Immature natural killer cell (primary cell): ENCODE data around the gene ABL2. TPM values are rescaled to one million over a fixed set of nuclear protein-coding genes. Genes with fewer than 3 reads are reported as not detected.
"Not testable (repeated sequence)": the region's sequence is repeated elsewhere in the genome, so short reads cannot be mapped to it uniquely, and the experiment has no call there.

Experiments
- DNase-seq, 3 donors: peaks; one replicate each; pipeline ENCODE4 v3.0.0; 2022; ENCODE audit warnings: mixed read lengths in 1 of 3
- H3K27ac Mint-ChIP-seq, 6 donors: one replicate each; pipeline ENCODE4 v1.8.0; 2020; ENCODE audit warnings: mixed read lengths in 6 of 6, mild to moderate bottlenecking in 5 of 6, inconsistent platforms in 4 of 6, moderate library complexity in 3 of 6
- H3K27me3 Mint-ChIP-seq, 3 donors: one replicate each; pipeline ENCODE4 v1.8.0; 2020 to 2021; ENCODE audit warnings: low read depth in 3 of 3, mild to moderate bottlenecking in 3 of 3, mixed read lengths in 3 of 3, moderate library complexity in 3 of 3, inconsistent platforms in 1 of 3
- H3K36me3 Mint-ChIP-seq, 3 donors: one replicate each; pipeline ENCODE4 v1.8.0; 2020; ENCODE audit warnings: mixed read lengths in 3 of 3, inconsistent platforms in 2 of 3, mild to moderate bottlenecking in 2 of 3
- H3K4me1 Mint-ChIP-seq, 2 donors: one replicate each; pipeline ENCODE4 v1.8.0; 2020; ENCODE audit warnings: inconsistent platforms in 2 of 2, mild to moderate bottlenecking in 2 of 2, mixed read lengths in 2 of 2, moderate library complexity in 1 of 2
- H3K4me3 Mint-ChIP-seq, 5 donors: one replicate each; pipeline ENCODE4 v1.8.0; 2020; ENCODE audit warnings: mild to moderate bottlenecking in 5 of 5, mixed read lengths in 5 of 5, inconsistent platforms in 3 of 5, moderate library complexity in 3 of 5
- H3K9me3 Mint-ChIP-seq, 6 donors: one replicate each; pipeline ENCODE4 v1.8.0; 2020; ENCODE audit warnings: mild to moderate bottlenecking in 6 of 6, mixed read lengths in 6 of 6, inconsistent platforms in 4 of 6, moderate library complexity in 3 of 6
- polyA plus RNA-seq, 3 donors: library from polyadenylated mRNA; unstranded; fragments of 300-500 nt; fragmentation: Illumina TruSeq; gene quantifications; one replicate each; pipeline ENCODE4 v1.2.3, GENCODE V29; 2021

Gene ABL2
- polyA plus RNA-seq, 3 donors from 2014 or later = 0.36 to 2.1 TPM; not detected in 1

DNA sequence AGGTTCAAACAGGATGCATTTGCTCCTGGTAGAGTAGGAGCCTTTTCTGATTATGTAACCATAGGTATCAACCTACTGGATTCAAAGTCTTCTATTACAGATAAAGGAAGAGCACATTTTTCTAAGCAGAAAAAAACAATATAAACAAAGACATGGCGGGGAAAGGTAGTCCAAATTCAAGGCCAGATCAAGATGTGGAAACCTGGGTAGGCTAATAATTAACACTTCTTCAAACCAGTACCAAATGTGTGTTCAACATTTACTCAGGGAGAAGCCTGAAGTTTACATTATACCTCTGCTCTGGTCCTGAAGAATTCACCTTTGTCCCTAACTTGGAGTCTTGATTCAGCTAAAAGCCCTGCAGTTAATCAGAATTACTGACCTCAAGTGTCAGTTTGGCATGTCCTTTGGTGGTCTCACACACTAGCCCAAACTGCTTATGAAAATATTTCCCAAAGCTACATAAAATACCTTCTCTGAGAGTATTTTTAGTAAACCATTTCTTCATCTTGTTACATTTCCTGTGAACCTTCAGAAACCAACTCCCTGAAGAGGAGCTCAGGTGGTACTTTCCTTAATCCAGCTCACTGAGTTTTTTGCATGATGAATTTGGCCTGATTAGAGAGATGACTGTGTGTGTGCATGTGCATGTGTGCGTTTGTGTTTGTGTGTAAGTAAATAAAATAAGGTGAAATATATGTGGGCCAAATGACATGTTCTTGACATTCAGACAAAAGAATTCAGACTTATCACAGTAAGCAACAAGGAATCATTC, 77.4 kb downstream of the ABL2 start:
- Mint-ChIP-seq H3K27ac (peak overlapping the region in 1 of 6 donors; percentile 43), H3K4me3 (no peak overlapping the region), H3K36me3 (no peaks in the 10 kb centered on the region), H3K4me1 (peaks cover 12 to 24% of the 10 kb centered on the region in 2 donors), H3K27me3 (no peaks in the 10 kb centered on the region), H3K9me3 (no peaks in the 10 kb centered on the region)
- no peak for DNase-seq

DNA sequence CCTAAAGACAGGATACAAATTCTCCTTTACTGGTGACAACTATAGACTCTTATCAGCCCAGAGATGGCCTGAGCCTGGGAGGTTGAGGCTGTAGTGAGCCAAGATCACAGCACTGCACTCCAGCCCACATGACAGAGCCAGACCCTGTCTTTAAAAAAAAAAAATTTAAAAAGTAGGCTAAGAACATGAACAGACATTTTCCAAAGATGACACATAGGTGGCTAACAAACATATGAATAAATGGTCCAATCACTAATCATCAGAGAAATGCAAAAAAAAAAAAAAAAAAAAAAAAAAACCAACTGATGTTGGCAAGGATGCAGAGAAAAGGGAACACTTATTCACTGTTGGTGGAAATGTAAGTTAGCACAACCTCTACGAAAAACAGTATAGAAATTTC, 82.6 kb downstream of the ABL2 start:
- H3K36me3 Mint-ChIP-seq = peaks cover 0 to 3% (median 3%) of the 10 kb centered on the region in 3 donors
- no peak overlapping the region for H3K27ac Mint-ChIP-seq
- no peaks in the 10 kb centered on the region for H3K27me3 Mint-ChIP-seq
- no peaks in the 10 kb centered on the region for H3K9me3 Mint-ChIP-seq
- peaks cover 9 to 19% of the 10 kb centered on the region in 2 donors for H3K4me1 Mint-ChIP-seq
- no peak overlapping the region for H3K4me3 Mint-ChIP-seq
- DNase-seq = no peak

GRCh38 chr1:179146476-179146875, 83.0 kb downstream of the ABL2 start:
- Mint-ChIP-seq H3K36me3 (peaks cover 0 to 3% (median 3%) of the 10 kb centered on the region in 3 donors), H3K4me3 (no peak overlapping the region)

DNA sequence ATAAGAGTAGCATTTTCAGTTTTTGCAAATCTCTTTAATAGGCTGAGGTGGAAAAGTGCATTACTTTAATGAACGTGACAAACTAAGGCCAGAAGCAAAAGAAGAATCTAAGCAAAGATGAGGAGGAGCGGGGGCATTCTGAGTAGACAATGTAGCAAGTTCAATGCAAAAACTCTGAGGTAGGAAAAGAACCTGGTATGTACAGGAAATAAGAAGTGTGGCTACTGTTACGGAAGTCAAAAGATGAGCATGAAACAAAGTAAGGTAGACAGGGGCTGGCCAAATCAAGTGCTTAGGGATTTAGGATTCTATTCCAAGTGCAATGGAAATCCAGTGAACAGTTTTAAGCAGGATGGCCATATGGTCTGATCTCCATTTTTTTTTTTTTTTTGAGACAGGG, 84.0 kb downstream of the ABL2 start:
- Mint-ChIP-seq H3K27ac (no peak overlapping the region), H3K9me3 (no peaks in the 10 kb centered on the region), H3K4me3 (no peak overlapping the region), H3K27me3 (no peaks in the 10 kb centered on the region), H3K4me1 (peaks cover 14 to 25% of the 10 kb centered on the region in 2 donors), H3K36me3 (peaks cover 0 to 3% (median 3%) of the 10 kb centered on the region in 3 donors)
- DNase-seq = no peak

More at GRCh38 chr1:179146476-179146875, 83.0 kb downstream of the ABL2 start:
- H3K27ac Mint-ChIP-seq = no peak overlapping the region
- peaks cover 12 to 20% of the 10 kb centered on the region in 2 donors for H3K4me1 Mint-ChIP-seq
- DNase-seq = no peak
- H3K9me3 Mint-ChIP-seq = no peaks in the 10 kb centered on the region
- H3K27me3 Mint-ChIP-seq = no peaks in the 10 kb centered on the region

GRCh38 chr1:179144626-179145025, 84.9 kb downstream of the ABL2 start:
- no peak for DNase-seq
- no peak overlapping the region for H3K27ac Mint-ChIP-seq
- H3K4me3 Mint-ChIP-seq = no peak overlapping the region
- H3K27me3 Mint-ChIP-seq = no peaks in the 10 kb centered on the region
- H3K9me3 Mint-ChIP-seq = no peaks in the 10 kb centered on the region
- peaks cover 14 to 25% of the 10 kb centered on the region in 2 donors for H3K4me1 Mint-ChIP-seq
- peaks cover 0 to 3% (median 3%) of the 10 kb centered on the region in 3 donors for H3K36me3 Mint-ChIP-seq

GRCh38 chr1:179143322-179143721, 86.2 kb downstream of the ABL2 start:
- no peak overlapping the region for H3K27ac Mint-ChIP-seq
- no peak for DNase-seq
- no peaks in the 10 kb centered on the region for H3K9me3 Mint-ChIP-seq

GRCh38 chr1:179142889-179143299, 86.6 kb downstream of the ABL2 start:
- Mint-ChIP-seq H3K4me3 (peak overlapping the region in 3 of 5 donors; percentile 10 to 28 (median 12)), H3K27me3 (no peaks in the 10 kb centered on the region), H3K4me1 (peaks cover 14 to 25% of the 10 kb centered on the region in 2 donors), H3K27ac (peak overlapping the region in 5 of 6 donors; percentile 5 to 52 (median 36)), H3K36me3 (peaks cover 0 to 3% (median 3%) of the 10 kb centered on the region in 3 donors), H3K9me3 (no peaks in the 10 kb centered on the region)
- no peak for DNase-seq

More at GRCh38 chr1:179143322-179143721, 86.2 kb downstream of the ABL2 start:
- peak overlapping the region in 1 of 5 donors; percentile 10 for H3K4me3 Mint-ChIP-seq
- peaks cover 0 to 3% (median 3%) of the 10 kb centered on the region in 3 donors for H3K36me3 Mint-ChIP-seq
- peaks cover 14 to 25% of the 10 kb centered on the region in 2 donors for H3K4me1 Mint-ChIP-seq
- no peaks in the 10 kb centered on the region for H3K27me3 Mint-ChIP-seq

- H3K27me3 Mint-ChIP-seq = no peaks in the 10 kb centered on the region
- H3K27ac Mint-ChIP-seq = peak overlapping the region in 1 of 6 donors; percentile 20
- H3K36me3 Mint-ChIP-seq = peaks cover 0 to 3% (median 2%) of the 10 kb centered on the region in 3 donors
- H3K4me3 Mint-ChIP-seq = no peak overlapping the region
- H3K9me3 Mint-ChIP-seq = no peaks in the 10 kb centered on the region
- DNase-seq = no peak
- peaks cover 14 to 25% of the 10 kb centered on the region in 2 donors for H3K4me1 Mint-ChIP-seq
Observed at GRCh38 chr1:179141592-179142251, 87.8 kb downstream of the ABL2 start.

DNA sequence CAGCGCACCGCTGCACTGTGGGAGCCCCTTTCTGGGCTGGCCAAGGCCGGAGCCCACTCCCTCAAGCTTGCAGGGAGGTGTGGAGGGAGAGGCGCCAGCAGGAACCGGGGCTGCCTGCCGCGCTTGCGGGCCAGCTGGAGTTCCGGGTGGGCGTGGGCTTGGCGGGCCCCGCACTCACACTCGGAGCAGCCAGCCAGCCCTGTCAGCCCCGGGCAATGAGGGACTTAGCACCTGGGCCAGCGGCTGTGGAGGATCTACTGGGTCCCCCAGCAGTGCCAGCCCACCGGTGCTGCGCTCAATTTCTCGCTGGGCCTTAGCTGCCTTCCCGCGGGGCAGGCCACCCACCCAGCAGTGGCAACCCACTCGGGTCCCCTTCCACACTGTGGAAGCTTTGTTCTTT, 90.7 kb downstream of the ABL2 start:
- H3K4me3 Mint-ChIP-seq, DNase-seq, H3K9me3 Mint-ChIP-seq, H3K36me3 Mint-ChIP-seq, H3K27ac Mint-ChIP-seq, H3K27me3 Mint-ChIP-seq: not testable (repeated sequence)
- peaks cover 14 to 25% of the 10 kb centered on the region in 2 donors for H3K4me1 Mint-ChIP-seq

- Mint-ChIP-seq H3K4me3 (no peak overlapping the region), H3K4me1 (peaks cover 7 to 18% of the 10 kb centered on the region in 2 donors), H3K27ac (no peak overlapping the region), H3K9me3 (no peaks in the 10 kb centered on the region), H3K27me3 (no peaks in the 10 kb centered on the region), H3K36me3 (no peaks in the 10 kb centered on the region)
- no peak for DNase-seq
Observed at GRCh38 chr1:179137617-179138255, 91.7 kb downstream of the ABL2 start.

- H3K4me1 Mint-ChIP-seq, H3K36me3 Mint-ChIP-seq, H3K27me3 Mint-ChIP-seq, H3K4me3 Mint-ChIP-seq, H3K27ac Mint-ChIP-seq, DNase-seq, H3K9me3 Mint-ChIP-seq: not testable (repeated sequence)
Observed at GRCh38 chr1:179135707-179136106, 93.8 kb downstream of the ABL2 start.

DNA sequence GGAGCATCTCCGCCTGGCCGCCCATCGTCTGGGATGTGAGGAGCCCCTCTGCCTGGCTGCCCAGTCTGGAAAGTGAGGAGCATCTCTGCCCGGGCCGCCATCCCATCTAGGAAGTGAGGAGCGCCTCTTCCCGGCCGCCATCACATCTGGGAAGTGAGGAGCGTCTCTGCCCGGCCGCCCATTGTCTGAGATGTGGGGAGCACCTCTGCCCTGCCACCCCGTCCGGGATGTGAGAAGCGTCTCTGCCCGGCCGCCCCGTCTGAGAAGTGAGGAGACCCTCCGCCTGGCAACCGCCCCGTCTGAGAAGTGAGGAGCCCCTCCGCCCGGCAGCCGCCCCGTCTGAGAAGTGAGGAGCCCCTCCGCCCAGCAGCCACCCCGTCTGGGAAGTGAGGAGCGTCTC, 94.3 kb downstream of the ABL2 start:
- not testable (repeated sequence) for H3K27ac Mint-ChIP-seq, H3K4me3 Mint-ChIP-seq, H3K9me3 Mint-ChIP-seq, H3K4me1 Mint-ChIP-seq, H3K36me3 Mint-ChIP-seq, H3K27me3 Mint-ChIP-seq, DNase-seq

DNA sequence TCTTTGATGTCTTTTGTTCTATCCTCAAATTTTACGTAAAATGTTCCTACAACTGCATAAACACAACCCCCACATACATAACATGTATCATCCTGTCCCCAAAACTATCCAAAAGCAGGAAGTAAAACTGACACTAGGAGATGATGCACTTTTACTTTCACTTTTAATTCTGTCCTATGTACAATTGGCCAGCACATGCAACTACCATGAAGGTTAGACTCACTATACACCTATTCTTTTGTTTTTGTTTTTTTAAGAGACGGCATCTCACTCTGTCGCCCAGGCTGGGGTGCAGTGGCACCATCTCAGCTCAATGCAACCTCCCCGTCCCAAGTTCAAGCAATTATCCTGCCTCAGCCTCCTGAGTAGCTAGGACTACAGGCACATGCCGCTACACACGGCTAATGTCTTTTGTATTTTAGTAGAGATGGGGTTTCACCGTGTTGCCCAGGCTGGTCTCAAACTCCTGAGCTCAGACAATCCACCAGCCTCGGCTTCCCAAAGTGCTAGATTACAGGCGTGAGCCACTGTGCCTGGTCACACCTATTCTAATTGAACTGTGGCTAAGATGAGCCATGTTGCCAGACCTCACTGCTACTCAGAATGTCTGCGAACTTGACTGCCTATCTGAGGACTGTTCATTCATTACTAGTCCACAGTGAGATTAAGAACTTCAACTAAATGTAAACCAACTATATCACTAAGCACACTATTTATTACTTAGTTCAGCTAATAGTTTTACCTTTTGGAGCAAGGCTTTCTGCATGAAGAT, 99.6 kb downstream of the ABL2 start:
- peak overlapping the region; percentile 89 to 94 (median 92) for H3K27ac Mint-ChIP-seq
- peak overlapping the region; percentile 71 to 88 (median 83) for H3K4me3 Mint-ChIP-seq
- H3K9me3 Mint-ChIP-seq = no peaks in the 10 kb centered on the region
- H3K4me1 Mint-ChIP-seq = peaks cover 15 to 16% of the 10 kb centered on the region in 2 donors
- DNase-seq = peak; percentile 53 to 63 (median 61)
- H3K27me3 Mint-ChIP-seq = no peaks in the 10 kb centered on the region
- H3K36me3 Mint-ChIP-seq = peaks cover 2 to 5% (median 4%) of the 10 kb centered on the region in 3 donors
